Measurements from ENCODE around the gene VOPP1.

The VOPP1 gene

GRCh38 chr7:55498770-55499169 is 73.5 kb downstream of the VOPP1 start:
- TF ChIP-seq POLR2A (IDR thresholded peaks at IDR 0.05; ENCODE audit: low read depth, low read length): no peak
- FAIRE-seq: no peak
- DNase-seq (ENCODE audit: insufficient read length, low spot score): no peak

- FAIRE-seq: no peak
- TF ChIP-seq POLR2A (IDR thresholded peaks at IDR 0.05; ENCODE audit: low read depth, low read length): no peak
- no peak for DNase-seq (ENCODE audit: insufficient read length, low spot score)
These were observed 74.2 kb downstream of the VOPP1 start for GRCh38 chr7:55498142-55498541.

- no peak for DNase-seq (ENCODE audit: insufficient read length, low spot score)
- no peak for TF ChIP-seq POLR2A (IDR thresholded peaks at IDR 0.05; ENCODE audit: low read depth, low read length)
- FAIRE-seq: no peak
These were observed 74.8 kb downstream of the VOPP1 start for GRCh38 chr7:55497521-55497920.

- FAIRE-seq (no peak), DNase-seq (ENCODE audit: insufficient read length, low spot score) (no peak)
- no peak for TF ChIP-seq POLR2A (IDR thresholded peaks at IDR 0.05; ENCODE audit: low read depth, low read length)
These were observed 75.4 kb downstream of the VOPP1 start for GRCh38 chr7:55496906-55497305.

GRCh38 chr7:55494951-55495350 is 77.4 kb downstream of the VOPP1 start:
- DNase-seq (ENCODE audit: insufficient read length, low spot score) (no peak), FAIRE-seq (no peak)
- TF ChIP-seq POLR2A (IDR thresholded peaks at IDR 0.05; ENCODE audit: low read depth, low read length): no peak

GRCh38 chr7:55493408-55493807 is 78.9 kb downstream of the VOPP1 start:
- no peak for TF ChIP-seq POLR2A (IDR thresholded peaks at IDR 0.05; ENCODE audit: low read depth, low read length)
- FAIRE-seq (no peak), DNase-seq (ENCODE audit: insufficient read length, low spot score) (no peak)

GRCh38 chr7:55491346-55491745 is 81.0 kb downstream of the VOPP1 start:
- FAIRE-seq: no peak
- TF ChIP-seq POLR2A (IDR thresholded peaks at IDR 0.05; ENCODE audit: low read depth, low read length): no peak
- DNase-seq (ENCODE audit: insufficient read length, low spot score): no peak

- no peak for TF ChIP-seq POLR2A (IDR thresholded peaks at IDR 0.05; ENCODE audit: low read depth, low read length)
- FAIRE-seq: no peak
- no peak for DNase-seq (ENCODE audit: insufficient read length, low spot score)
These were observed 82.2 kb downstream of the VOPP1 start for GRCh38 chr7:55490099-55490498.

GRCh38 chr7:55489552-55489951 is 82.8 kb downstream of the VOPP1 start:
- FAIRE-seq: no peak
- DNase-seq (ENCODE audit: insufficient read length, low spot score): no peak
- no peak for TF ChIP-seq POLR2A (IDR thresholded peaks at IDR 0.05; ENCODE audit: low read depth, low read length)

GRCh38 chr7:55488804-55489340 is 83.4 kb downstream of the VOPP1 start:
- FAIRE-seq: no peak
- no peak for TF ChIP-seq POLR2A (IDR thresholded peaks at IDR 0.05; ENCODE audit: low read depth, low read length)

GRCh38 chr7:55488216-55488615 is 84.1 kb downstream of the VOPP1 start:
- no peak for FAIRE-seq
- no peak for DNase-seq (ENCODE audit: insufficient read length, low spot score)
- no peak for TF ChIP-seq POLR2A (IDR thresholded peaks at IDR 0.05; ENCODE audit: low read depth, low read length)

More at GRCh38 chr7:55488804-55489340, 83.4 kb downstream of the VOPP1 start:
- DNase-seq (ENCODE audit: insufficient read length, low spot score): no peak

- no peak for TF ChIP-seq POLR2A (IDR thresholded peaks at IDR 0.05; ENCODE audit: low read depth, low read length)
- FAIRE-seq: no peak
- DNase-seq (ENCODE audit: insufficient read length, low spot score): no peak
These were observed 85.3 kb downstream of the VOPP1 start for GRCh38 chr7:55486991-55487390.

- no peak for TF ChIP-seq POLR2A (IDR thresholded peaks at IDR 0.05; ENCODE audit: low read depth, low read length)
- FAIRE-seq (no peak), DNase-seq (ENCODE audit: insufficient read length, low spot score) (no peak)
These were observed 86.1 kb downstream of the VOPP1 start for GRCh38 chr7:55486192-55486590.

GRCh38 chr7:55485501-55486191 is 86.7 kb downstream of the VOPP1 start:
- FAIRE-seq (no peak), DNase-seq (ENCODE audit: insufficient read length, low spot score) (no peak)

GRCh38 chr7:55484834-55485233 is 87.5 kb downstream of the VOPP1 start:
- FAIRE-seq (no peak), DNase-seq (ENCODE audit: insufficient read length, low spot score) (no peak)
- TF ChIP-seq POLR2A (IDR thresholded peaks at IDR 0.05; ENCODE audit: low read depth, low read length): no peak

More at GRCh38 chr7:55485501-55486191, 86.7 kb downstream of the VOPP1 start:
- TF ChIP-seq POLR2A (IDR thresholded peaks at IDR 0.05; ENCODE audit: low read depth, low read length): no peak

Data from H54 (cell line).